H1 (cell line): ENCODE results near the gene PITPNC1. TPM values are rescaled to one million over a fixed set of nuclear protein-coding genes. Genes with fewer than 3 reads are reported as not detected.

ENCODE experiments used
- CTCF ChIA-PET: fragments of 300-600 bp; sonication (Branson Sonifier 250); formaldehyde crosslinking; loops from one replicate; lab custom pipeline; 2021; ENCODE audit not compliant: partially characterized antibody; lab: Charles Lee
- POLR2A ChIA-PET: fragments of 300-600 bp; sonication (Branson Sonifier 250); formaldehyde crosslinking; loops from one replicate; lab custom pipeline; 2021; ENCODE audit warnings: inconsistent platforms; ENCODE audit not compliant: partially characterized antibody; lab: Charles Lee
- DNase-seq, 2 experiments: peaks; one replicate each; pipeline versions ENCODE4 v3.0.0 to v3.0.0-alpha.2; 2010 to 2022; ENCODE audit warnings: low spot score in 2 of 2, low read depth in 1 of 2, mixed read lengths in 1 of 2
- FAIRE-seq: peaks from 2 replicates; lab custom pipeline; 2011; peaks lifted over from hg19 to GRCh38; lab: Jason Lieb, UNC
- H2AFZ ChIP-seq: 2 replicates; pipeline ENCODE4 v1.8.1; 2012; ENCODE audit warnings: low read length, inconsistent platforms
- H2AK5ac ChIP-seq: 2 replicates; pipeline ENCODE4 v1.6.1; 2013; ENCODE audit warnings: low read depth, low read length
- H2BK120ac ChIP-seq: replicated peaks from 2 replicates; pipeline ENCODE3; 2013; ENCODE audit warnings: low read depth, low read length, inconsistent platforms
- H2BK12ac ChIP-seq: 2 replicates; pipeline ENCODE4 v1.6.1; 2013; ENCODE audit warnings: low read depth, low read length
- H2BK15ac ChIP-seq: 2 replicates; pipeline ENCODE4 v1.6.1; 2013; ENCODE audit warnings: low read length
- H2BK20ac ChIP-seq: 2 replicates; pipeline ENCODE4 v1.6.1; 2013; ENCODE audit warnings: low read length
- H2BK5ac ChIP-seq: 2 replicates; pipeline ENCODE4 v1.6.1; 2013; ENCODE audit warnings: low read depth, low read length
- H3K14ac ChIP-seq: 2 replicates; pipeline ENCODE4 v1.6.1; 2013; ENCODE audit warnings: inconsistent platforms; ENCODE audit not compliant: insufficient read length
- H3K18ac ChIP-seq: 2 replicates; pipeline ENCODE4 v1.6.1; 2013; ENCODE audit warnings: low read length; ENCODE audit errors: extremely low read depth
- H3K23ac ChIP-seq: 2 replicates; pipeline ENCODE4 v1.6.1; 2013; ENCODE audit warnings: inconsistent platforms; ENCODE audit not compliant: insufficient read length
- H3K23me2 ChIP-seq: 2 replicates; pipeline ENCODE4 v1.6.1; 2013; ENCODE audit warnings: low read depth, low read length
- H3K27ac ChIP-seq: 2 replicates; pipeline ENCODE4 v1.6.1; 2011; ENCODE audit warnings: low read depth, low read length, inconsistent platforms
- H3K27me3 ChIP-seq, 4 experiments: replicated peaks in 1 of 4; 1 replicate in 1 of 4; 2 replicates in 3 of 4; pipeline versions ENCODE4 v1.6.1 to v1.8.1; 2011 to 2013; ENCODE audit warnings: low read length in 3 of 4, mild to moderate bottlenecking in 3 of 4, inconsistent platforms in 2 of 4, mixed read lengths in 2 of 4, moderate library complexity in 1 of 4; ENCODE audit not compliant: control insufficient read depth in 3 of 4, insufficient read depth in 3 of 4; ENCODE audit errors: extremely low read depth in 1 of 4
- H3K36me3 ChIP-seq, 4 experiments: 2 replicates each; pipeline versions ENCODE4 v1.6.1 to v1.8.1; 2011 to 2013; ENCODE audit warnings: mild to moderate bottlenecking in 4 of 4, low read length in 3 of 4, moderate library complexity in 2 of 4, control low read depth in 1 of 4, inconsistent platforms in 1 of 4; ENCODE audit not compliant: insufficient read depth in 4 of 4, control insufficient read depth in 2 of 4
- H3K4ac ChIP-seq: replicated peaks from 2 replicates; pipeline ENCODE3; 2013; ENCODE audit warnings: low read length, low read depth, mixed read lengths, inconsistent platforms; ENCODE audit not compliant: insufficient read length
- H3K4me1 ChIP-seq, 4 experiments: replicated peaks in 1 of 4; 1 replicate in 1 of 4; 2 replicates in 3 of 4; pipeline versions ENCODE4 v1.6.1 to v1.8.1; 2011 to 2013; ENCODE audit warnings: low read length in 3 of 4, inconsistent platforms in 2 of 4, mixed read lengths in 1 of 4; ENCODE audit not compliant: insufficient read depth in 4 of 4, control insufficient read depth in 3 of 4
- H3K4me2 ChIP-seq, 2 experiments: 2 replicates each; pipeline versions ENCODE4 v1.6.1 to v1.8.1; 2011 to 2013; ENCODE audit warnings: low read depth in 2 of 2, low read length in 2 of 2, control low read depth in 1 of 2, inconsistent platforms in 1 of 2, mild to moderate bottlenecking in 1 of 2; ENCODE audit not compliant: insufficient read depth in 1 of 2
- H3K4me3 ChIP-seq, 4 experiments: fragments of 200-600, 300-600 bp in 1 of 4; sonication (generic), shearing (Covaris generic), sonication (Bioruptor Twin) in 1 of 4; 2 replicates each; pipeline versions ENCODE4 v1.5.1 to v1.8.1; 2011 to 2016; ENCODE audit warnings: low read length in 4 of 4, low read depth in 3 of 4, control low read depth in 2 of 4, inconsistent platforms in 2 of 4, mild to moderate bottlenecking in 2 of 4, mixed read lengths in 1 of 4, moderate library complexity in 1 of 4; ENCODE audit not compliant: insufficient read depth in 2 of 4; ENCODE audit errors: extremely low read depth in 1 of 4
- H3K56ac ChIP-seq: replicated peaks from 2 replicates; pipeline ENCODE3; 2013; ENCODE audit warnings: low read depth, mild to moderate bottlenecking, mixed read lengths, low read length, inconsistent platforms; ENCODE audit not compliant: insufficient read length
- H3K79me1 ChIP-seq: 2 replicates; pipeline ENCODE4 v1.6.1; 2013; ENCODE audit warnings: low read depth, low read length, control low read depth
- H3K79me2 ChIP-seq, 2 experiments: 2 replicates each; pipeline versions ENCODE4 v1.6.1 to v1.8.1; 2012 to 2013; ENCODE audit warnings: low read length in 2 of 2, mild to moderate bottlenecking in 2 of 2, inconsistent platforms in 1 of 2; ENCODE audit not compliant: insufficient read depth in 2 of 2, control insufficient read depth in 1 of 2
- H3K9ac ChIP-seq, 4 experiments: replicated peaks in 1 of 4; 1 replicate in 1 of 4; 2 replicates in 3 of 4; pipeline versions ENCODE4 v1.6.1 to v1.8.1; 2011 to 2013; ENCODE audit warnings: low read depth in 3 of 4, low read length in 3 of 4, control low read depth in 2 of 4, mild to moderate bottlenecking in 2 of 4, moderate library complexity in 2 of 4, inconsistent platforms in 1 of 4; ENCODE audit errors: extremely low read depth in 1 of 4
- H3K9me3 ChIP-seq, 2 experiments: 2 replicates each; pipeline versions ENCODE4 v1.6.1 to v1.8.1; 2012 to 2013; ENCODE audit warnings: mild to moderate bottlenecking in 2 of 2, moderate library complexity in 2 of 2, control low read depth in 1 of 2, inconsistent platforms in 1 of 2, low read depth in 1 of 2, low read length in 1 of 2, mixed read lengths in 1 of 2; ENCODE audit not compliant: insufficient read depth in 2 of 2
- H4K20me1 ChIP-seq, 2 experiments: replicated peaks in 1 of 2; 2 replicates each; pipeline versions ENCODE3 to v1.8.1; 2011 to 2013; ENCODE audit warnings: inconsistent platforms in 2 of 2, low read length in 2 of 2, mild to moderate bottlenecking in 1 of 2; ENCODE audit not compliant: insufficient read depth in 2 of 2, control insufficient read depth in 1 of 2
- H4K5ac ChIP-seq: 2 replicates; pipeline ENCODE4 v1.6.1; 2013; ENCODE audit warnings: low read length, low read depth, mixed read lengths, inconsistent platforms; ENCODE audit not compliant: insufficient read length
- H4K8ac ChIP-seq: 2 replicates; pipeline ENCODE4 v1.8.0; 2013; ENCODE audit warnings: mild to moderate bottlenecking, moderate library complexity, low read length, inconsistent platforms; ENCODE audit not compliant: insufficient read depth; ENCODE audit errors: extremely low read depth
- H4K91ac ChIP-seq: replicated peaks from 2 replicates; pipeline ENCODE3; 2013; ENCODE audit warnings: low read length, mixed read lengths, inconsistent platforms; ENCODE audit not compliant: insufficient read length
- CHD2 ChIP-seq: IDR thresholded peaks from 2 replicates; pipeline ENCODE4 v1.6.1; 2012; ENCODE audit warnings: low read length, improper control_type of control experiment
- FOSL1 ChIP-seq: IDR thresholded peaks from 2 replicates; pipeline ENCODE4 v1.6.1; 2011; ENCODE audit warnings: mild to moderate bottlenecking, low read depth, low read length, moderate library complexity; ENCODE audit not compliant: insufficient read depth
- GABPA ChIP-seq: IDR thresholded peaks from 2 replicates; pipeline ENCODE4 v1.6.1; 2011; ENCODE audit warnings: mild to moderate bottlenecking, low read length, moderate library complexity, borderline replicate concordance; ENCODE audit not compliant: insufficient read depth
- RBBP5 ChIP-seq: IDR thresholded peaks from 2 replicates; pipeline ENCODE4 v1.7.1; 2012; ENCODE audit warnings: low read depth, mild to moderate bottlenecking, inconsistent platforms, low read length, moderate library complexity, borderline replicate concordance
- SIX5 ChIP-seq: IDR thresholded peaks from 2 replicates; pipeline ENCODE4 v1.6.1; 2011; ENCODE audit warnings: mild to moderate bottlenecking, low read depth, low read length
- SP4 ChIP-seq: IDR thresholded peaks from 2 replicates; pipeline ENCODE4 v1.6.1; 2012; ENCODE audit warnings: low read length, inconsistent platforms
- WGBS, 2 experiments: shearing (Covaris generic) in 1 of 2; methylation state at CpG; one replicate each; pipeline versions ENCODE4 v1.1.6 to v1.1.7; 2013 to 2015; ENCODE audit warnings: low lambda C conversion rate in 2 of 2, mixed read lengths in 2 of 2, inconsistent platforms in 1 of 2, low coverage in 1 of 2, missing lambda C conversion rate in 1 of 2; ENCODE audit not compliant: insufficient replicate concordance in 2 of 2, insufficient coverage in 1 of 2, insufficient read length in 1 of 2; ENCODE audit errors: extremely low coverage in 1 of 2, missing lambda C conversion rate in 1 of 2; 5-methylcytosine and 5-hydroxymethylcytosine counted together
- polyA plus RNA-seq, 7 experiments: library from polyadenylated mRNA; depleted of rRNA in 3 of 7; stranded (reverse) in 5 of 7; unstranded in 2 of 7; fragments of >200 nt in 5 of 7; fragments of 200-250 nt in 2 of 7; gene quantifications; 1 replicate in 5 of 7; 2 replicates in 1 of 7; 4 replicates in 1 of 7; pipeline versions ENCODE4 v1.2.1 to v1.2.3, GENCODE V29; 2011 to 2013; ENCODE audit warnings: missing spikeins in 2 of 7, mixed read lengths in 2 of 7
- total RNA-seq: library from RNA; stranded (reverse); fragmentation: NEBNext Ultra II Directional; extraction: Animal tissue kit (Norgen Biotek cat#: 25700); gene quantifications from 2 replicates; pipeline ENCODE4 v1.2.1, GENCODE V29; 2021

The PITPNC1 gene
- total and polyA plus RNA-seq, 2 of the 8 experiments (the other 6 are each of a cell fraction or from before 2014, with no cell fraction given), result 17.6 to 54.7 TPM

DNA sequence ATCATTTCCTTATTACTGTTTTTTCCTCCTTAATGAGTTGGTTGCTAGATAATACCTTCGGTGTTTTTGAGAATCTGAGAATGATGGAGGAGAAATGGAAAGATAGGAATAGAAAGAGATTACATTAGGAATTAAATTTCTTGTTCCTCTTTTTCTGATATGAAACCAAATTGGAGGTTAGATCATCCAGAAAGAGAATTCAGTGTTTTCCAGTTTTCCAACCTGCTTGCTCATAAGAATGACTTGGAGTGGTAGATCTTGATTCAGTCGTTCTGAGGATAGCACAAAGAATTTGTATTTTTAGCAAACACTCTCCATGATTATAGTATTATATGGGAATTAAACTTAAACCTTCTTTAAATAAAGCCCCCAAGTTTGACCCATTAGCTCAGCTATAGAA lies 35.9 kb downstream of the PITPNC1 start:
- 91% methylated on average over 2 of the region's 2 CpGs; no CpG with 5 or more reads in 1 of the 2 experiments for WGBS, 2 experiments
- no peak for DNase-seq
- no peak for TF ChIP-seq CHD2
- TF ChIP-seq SIX5, result no peak
- TF ChIP-seq SP4, result no peak
- no peak for TF ChIP-seq FOSL1
- no peak for TF ChIP-seq RBBP5
- TF ChIP-seq GABPA, result no peak

More for the DNA sequence above, 35.9 kb downstream of the PITPNC1 start:
- peaks cover 4% of the 10 kb centered on the region for H3K79me1 ChIP-seq
- H2BK120ac ChIP-seq, result no peak overlapping the region
- H4K20me1 ChIP-seq, result no peaks in the 10 kb centered on the region
- peaks cover 13 to 77% of the 10 kb centered on the region in 2 experiments for H3K79me2 ChIP-seq
- no peak overlapping the region for H2AFZ ChIP-seq
- no peak overlapping the region for H2BK20ac ChIP-seq
- no peak overlapping the region for H2BK5ac ChIP-seq
- H3K14ac ChIP-seq, result no peak overlapping the region
- no peaks in the 10 kb centered on the region for H3K27me3 ChIP-seq
- POLR2A ChIA-PET, result no interaction called here
- H2BK12ac ChIP-seq, result no peak overlapping the region
- H2BK15ac ChIP-seq, result no peak overlapping the region
- H3K4me3 ChIP-seq, result no peak overlapping the region
- no peak overlapping the region for H3K4me2 ChIP-seq
- H3K36me3 ChIP-seq, result no peaks in the 10 kb centered on the region; a peak in 1 of 8 replicates
- H3K4me1 ChIP-seq, result no peaks in the 10 kb centered on the region
- CTCF ChIA-PET, result no interaction called here
- H3K27ac ChIP-seq, result no peak overlapping the region
- no peak overlapping the region for H3K4ac ChIP-seq
- no peak overlapping the region for H3K56ac ChIP-seq
- no peak overlapping the region for H3K18ac ChIP-seq
- no peak overlapping the region for H4K5ac ChIP-seq
- no peak for FAIRE-seq
- no peak overlapping the region for H4K8ac ChIP-seq
- peaks cover 4 to 5% of the 10 kb centered on the region in 2 experiments; a peak in 2 of 4 replicates for H3K9me3 ChIP-seq
- H2AK5ac ChIP-seq, result no peak overlapping the region
- H3K23ac ChIP-seq, result no peak overlapping the region
- H3K9ac ChIP-seq, result no peak overlapping the region
- H4K91ac ChIP-seq, result no peak overlapping the region
- no peaks in the 10 kb centered on the region for H3K23me2 ChIP-seq
